ENCODE measurements around the gene ABAT. TPM values are rescaled to one million over a fixed set of nuclear protein-coding genes. Genes with fewer than 3 reads are reported as not detected.

The ABAT gene
- total RNA-seq, 1 experiment from 2014 or later, result 7.3 TPM

- Histone ChIP-seq H4K5ac (ENCODE audit: insufficient read length, low read depth, low read length) (no peak overlapping the region), H2BK15ac (ENCODE audit: low read depth, low read length) (no peak overlapping the region), H2BK20ac (ENCODE audit: low read depth, low read length, poor library complexity, severe bottlenecking) (no peak overlapping the region), H3K4me1 (ENCODE audit: insufficient read depth, low read length) (no peaks in the 10 kb centered on the region), H3K14ac (ENCODE audit: insufficient read depth, low read length) (no peak overlapping the region), H3K79me1 (ENCODE audit: insufficient read depth, low read depth, low read length, poor library complexity, severe bottlenecking) (no peaks in the 10 kb centered on the region), H3K4me2 (ENCODE audit: insufficient read depth, insufficient read length, low read length) (no peak overlapping the region), H4K20me1 (ENCODE audit: control insufficient read depth, insufficient read depth, insufficient read length) (no peaks in the 10 kb centered on the region), H2BK12ac (ENCODE audit: insufficient read length, low read depth, low read length) (no peak overlapping the region), H2AFZ (ENCODE audit: low read length) (no peak overlapping the region), H3K18ac (ENCODE audit: insufficient read length, low read depth, low read length) (no peak overlapping the region), H3K27me3 (ENCODE audit: insufficient read depth, low read length) (no peaks in the 10 kb centered on the region), H2BK120ac (ENCODE audit: low read depth, low read length, poor library complexity, severe bottlenecking) (no peak overlapping the region), H3K23ac (ENCODE audit: insufficient read length, low read depth, low read length) (no peak overlapping the region), H3K9ac (ENCODE audit: extremely low read depth, insufficient read length, low read length) (no peak overlapping the region), H3K56ac (ENCODE audit: insufficient read length, low read depth, low read length) (no peak overlapping the region), H3K27ac (ENCODE audit: insufficient read length, low read depth, low read length) (no peak overlapping the region), H2AK5ac (ENCODE audit: insufficient read length, low read length) (no peak overlapping the region), H3T11ph (ENCODE audit: low read length) (no peak overlapping the region), H3K79me2 (ENCODE audit: insufficient read depth, low read length) (no peaks in the 10 kb centered on the region), H2BK5ac (ENCODE audit: insufficient read length, low read length) (no peak overlapping the region), H3K9me3 (ENCODE audit: control insufficient read depth, low read depth, low read length) (no peaks in the 10 kb centered on the region), H3K4ac (ENCODE audit: low read depth, low read length) (no peak overlapping the region), H4K91ac (ENCODE audit: insufficient read length, low read depth, low read length) (no peak overlapping the region), H4K8ac (replicated peaks; ENCODE audit: insufficient read length, low read depth, low read length) (no peak overlapping the region), H3K23me2 (ENCODE audit: insufficient read length, low read depth, low read length, poor library complexity, severe bottlenecking) (no peaks in the 10 kb centered on the region)
- H3K4me1 Mint-ChIP-seq, result no peaks in the 10 kb centered on the region
- no peaks in the 10 kb centered on the region for H3K27me3 Mint-ChIP-seq (ENCODE audit: low read depth)
- no peak for DNase-seq
- no CpG with 5 or more reads among the region's 9 CpGs for WGBS (ENCODE audit: extremely low coverage, insufficient read length, low lambda C conversion rate)
- no peak overlapping the region for H3K4me3 Mint-ChIP-seq
- no peak for TF ChIP-seq CTCF (conservative IDR thresholded peaks at IDR 0.05)
- peaks cover 41 to 84% (median 76%) of the 10 kb centered on the region in 3 experiments for H3K36me3 Mint-ChIP-seq (ENCODE audit: insufficient read depth in 1 of 3, low read depth in 3 of 3)
- no peak overlapping the region; a peak in 1 of 7 replicates for H3K27ac Mint-ChIP-seq
- no peaks in the 10 kb centered on the region for H3K9me3 Mint-ChIP-seq
Measured at GRCh38 chr16:8631373-8631772, 43.0 kb upstream of the ABAT start.
